GM21381 (cell line): ENCODE results near the gene REXO1.
A peak's percentile ranks its signal among the peaks of the same experiment; 100 is the strongest.
"Not testable (repeated sequence)": the region's sequence is repeated elsewhere in the genome, so short reads cannot be mapped to it uniquely, and the experiment has no call there.

ENCODE experiments used
- ATAC-seq: cut with Tn5 transposase; IDR thresholded peaks from one replicate; pipeline ENCODE4 v1.9.1; 2021; ENCODE audit warnings: mild to moderate bottlenecking, moderate library complexity; ENCODE audit not compliant: unreplicated experiment

The REXO1 gene, protein sequence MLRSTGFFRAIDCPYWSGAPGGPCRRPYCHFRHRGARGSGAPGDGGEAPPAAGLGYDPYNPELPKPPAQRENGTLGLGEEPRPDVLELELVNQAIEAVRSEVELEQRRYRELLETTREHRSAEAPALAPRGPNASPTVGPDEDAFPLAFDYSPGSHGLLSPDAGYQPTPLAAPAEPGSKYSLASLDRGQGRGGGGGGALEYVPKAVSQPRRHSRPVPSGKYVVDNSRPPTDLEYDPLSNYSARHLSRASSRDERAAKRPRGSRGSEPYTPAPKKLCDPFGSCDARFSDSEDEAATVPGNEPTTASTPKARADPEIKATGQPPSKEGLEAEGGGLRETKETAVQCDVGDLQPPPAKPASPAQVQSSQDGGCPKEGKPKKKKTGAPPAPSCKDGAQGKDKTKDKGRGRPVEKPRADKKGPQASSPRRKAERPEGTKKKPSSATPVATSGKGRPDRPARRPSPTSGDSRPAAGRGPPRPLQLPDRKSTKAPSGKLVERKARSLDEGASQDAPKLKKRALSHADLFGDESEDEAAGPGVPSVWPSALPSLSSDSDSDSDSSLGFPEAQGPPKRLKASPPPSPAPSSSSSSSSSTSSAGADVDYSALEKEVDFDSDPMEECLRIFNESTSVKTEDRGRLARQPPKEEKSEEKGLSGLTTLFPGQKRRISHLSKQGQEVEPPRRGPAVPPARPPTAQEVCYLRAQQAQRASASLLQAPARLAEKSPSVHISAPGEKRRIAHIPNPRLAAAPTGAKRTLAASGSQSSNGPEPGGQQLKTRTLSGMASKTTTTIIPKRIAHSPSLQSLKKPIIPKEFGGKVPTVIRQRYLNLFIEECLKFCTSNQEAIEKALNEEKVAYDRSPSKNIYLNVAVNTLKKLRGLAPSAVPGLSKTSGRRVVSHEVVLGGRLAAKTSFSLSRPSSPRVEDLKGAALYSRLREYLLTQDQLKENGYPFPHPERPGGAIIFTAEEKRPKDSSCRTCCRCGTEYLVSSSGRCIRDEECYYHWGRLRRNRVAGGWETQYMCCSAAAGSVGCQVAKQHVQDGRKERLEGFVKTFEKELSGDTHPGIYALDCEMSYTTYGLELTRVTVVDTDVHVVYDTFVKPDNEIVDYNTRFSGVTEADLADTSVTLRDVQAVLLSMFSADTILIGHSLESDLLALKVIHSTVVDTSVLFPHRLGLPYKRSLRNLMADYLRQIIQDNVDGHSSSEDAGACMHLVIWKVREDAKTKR

DNA sequence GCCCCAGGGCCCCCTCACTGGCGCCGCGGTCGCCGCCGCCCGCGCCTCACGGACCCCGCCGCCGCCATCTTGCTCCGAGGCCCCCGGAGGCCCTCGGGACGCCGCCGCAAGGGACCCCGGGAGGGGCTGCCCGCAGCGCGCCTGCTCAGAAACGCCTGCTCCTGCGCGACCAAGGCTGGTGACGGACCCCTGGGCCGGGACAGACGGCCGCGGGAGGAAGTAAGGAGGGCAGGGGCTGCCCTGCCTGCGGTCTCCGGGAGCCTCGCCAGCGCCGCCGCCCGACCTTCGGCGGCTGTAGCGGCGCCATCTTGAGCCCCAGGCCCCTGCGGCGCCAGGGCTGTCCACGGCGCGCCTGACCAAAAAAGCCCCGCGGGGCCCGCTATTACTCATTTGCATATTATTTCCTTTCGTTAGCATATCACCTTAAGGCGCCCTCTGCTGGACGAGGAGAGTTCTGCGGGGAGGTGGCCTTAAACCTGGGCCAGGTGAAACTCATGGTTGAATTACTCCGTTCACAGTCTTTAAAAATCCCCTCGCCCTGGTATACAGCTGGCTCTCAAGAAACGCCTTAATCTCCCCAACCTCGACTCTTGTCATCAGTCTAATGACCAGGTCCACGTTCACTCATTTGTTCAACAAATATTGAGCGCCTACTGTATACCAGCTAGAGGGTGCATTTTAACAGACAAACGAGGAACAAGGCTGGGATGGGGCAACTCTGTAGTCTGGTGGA lies at the start of gene REXO1:
Gene REXO1, minus strand, starts transcription at position 85 of the 733 bp plus-strand sequence. CDS start 125 bp downstream, outside the sequence.
- peak; percentile 70 for ATAC-seq

DNA sequence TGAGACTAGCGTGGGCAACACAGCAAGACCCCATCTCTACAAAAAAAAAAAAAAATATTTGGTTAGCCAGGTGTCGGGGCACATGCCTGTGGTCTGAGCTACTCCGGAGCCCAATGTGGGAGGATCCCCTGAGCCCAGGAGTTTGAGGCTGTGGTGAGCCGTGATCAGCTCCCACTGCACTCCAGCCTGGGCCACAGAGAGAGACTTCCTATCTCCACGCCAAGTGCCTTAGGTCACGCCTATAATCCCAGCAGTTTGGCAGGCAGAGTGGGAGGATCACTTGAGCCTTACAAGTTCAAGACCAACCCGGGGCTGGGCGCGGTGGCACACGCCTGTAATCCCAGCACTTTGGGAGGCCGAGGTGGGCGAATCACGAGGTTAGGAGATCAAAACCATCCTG lies 48.2 kb upstream of the REXO1 start:
- ATAC-seq = no peak

DNA sequence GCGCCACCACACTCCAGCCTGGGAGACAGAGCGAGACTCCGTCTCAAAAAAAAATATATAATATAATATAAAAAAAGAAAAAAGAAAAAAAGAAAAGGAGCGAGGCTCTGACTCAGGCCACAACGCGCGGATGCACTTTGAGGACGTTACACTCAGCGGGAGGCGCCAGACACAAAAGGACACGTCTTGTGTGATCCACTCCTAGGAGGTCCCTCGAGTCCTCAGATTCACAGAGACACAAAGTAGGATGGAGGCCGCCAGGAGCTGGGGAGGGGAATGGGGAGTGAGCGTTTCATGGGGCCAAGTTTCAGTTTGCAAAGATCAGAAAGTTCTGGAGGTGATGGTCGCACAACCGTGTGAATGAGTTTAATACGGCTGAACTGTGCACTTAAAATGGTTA lies 45.5 kb upstream of the REXO1 start:
- no peak for ATAC-seq

DNA sequence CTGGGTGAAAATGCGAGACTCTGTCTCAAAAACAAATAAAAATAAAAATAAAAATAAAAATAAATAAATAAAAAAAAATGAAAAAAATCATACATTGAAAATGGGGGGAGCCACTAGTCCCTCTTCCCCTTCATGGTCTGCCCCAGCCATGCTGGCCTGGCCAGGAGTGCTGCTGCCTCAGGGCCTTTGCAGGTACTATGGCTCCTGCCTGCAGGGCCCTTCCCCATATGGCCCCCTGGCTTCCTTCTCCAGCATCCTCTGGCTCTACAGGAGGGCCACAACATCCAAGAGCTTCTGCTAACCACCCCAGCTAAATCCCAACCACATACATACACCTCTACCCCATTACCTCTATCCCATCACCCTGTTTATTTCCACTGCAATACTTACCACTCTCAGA lies 41.6 kb upstream of the REXO1 start:
- no peak for ATAC-seq

DNA sequence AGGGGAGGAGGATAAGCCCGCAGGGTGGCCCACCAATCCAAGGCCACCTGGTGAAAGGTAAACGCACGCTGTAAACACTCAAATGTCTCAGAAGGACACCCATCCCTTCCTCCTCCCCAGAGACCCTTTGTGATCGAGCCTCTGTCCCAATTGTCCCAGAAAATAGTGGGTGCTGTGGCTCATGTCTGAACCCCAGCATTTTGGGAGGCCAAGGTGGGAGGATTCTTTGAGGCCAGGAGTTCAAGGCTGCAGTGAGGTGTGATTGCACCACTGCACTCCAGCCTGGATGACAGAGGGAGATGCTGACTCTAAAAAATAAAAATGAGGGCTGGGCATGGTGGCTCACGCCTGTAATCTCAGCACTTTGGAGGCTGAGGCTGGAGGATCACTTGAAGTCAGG lies 40.1 kb upstream of the REXO1 start:
- ATAC-seq = no peak

DNA sequence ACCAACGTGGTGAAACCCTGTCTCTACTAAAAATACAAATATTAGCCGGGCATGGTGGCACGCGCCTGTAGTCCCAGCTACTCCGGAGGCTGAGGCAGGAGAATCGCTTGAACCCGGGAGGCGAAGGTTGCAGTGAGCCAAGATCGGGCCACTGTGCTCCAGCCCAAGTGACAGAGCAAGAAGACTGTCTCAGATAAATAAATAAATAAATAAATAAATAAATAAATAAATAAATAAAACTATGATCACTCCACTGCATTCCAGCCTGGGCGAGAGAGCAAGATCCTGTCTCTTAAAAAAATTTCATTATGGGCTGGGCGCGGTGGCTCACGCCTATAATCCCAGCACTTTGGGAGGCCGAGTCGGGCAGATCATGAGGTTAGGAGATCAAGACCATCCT lies 38.1 kb upstream of the REXO1 start:
- ATAC-seq = not testable (repeated sequence)

DNA sequence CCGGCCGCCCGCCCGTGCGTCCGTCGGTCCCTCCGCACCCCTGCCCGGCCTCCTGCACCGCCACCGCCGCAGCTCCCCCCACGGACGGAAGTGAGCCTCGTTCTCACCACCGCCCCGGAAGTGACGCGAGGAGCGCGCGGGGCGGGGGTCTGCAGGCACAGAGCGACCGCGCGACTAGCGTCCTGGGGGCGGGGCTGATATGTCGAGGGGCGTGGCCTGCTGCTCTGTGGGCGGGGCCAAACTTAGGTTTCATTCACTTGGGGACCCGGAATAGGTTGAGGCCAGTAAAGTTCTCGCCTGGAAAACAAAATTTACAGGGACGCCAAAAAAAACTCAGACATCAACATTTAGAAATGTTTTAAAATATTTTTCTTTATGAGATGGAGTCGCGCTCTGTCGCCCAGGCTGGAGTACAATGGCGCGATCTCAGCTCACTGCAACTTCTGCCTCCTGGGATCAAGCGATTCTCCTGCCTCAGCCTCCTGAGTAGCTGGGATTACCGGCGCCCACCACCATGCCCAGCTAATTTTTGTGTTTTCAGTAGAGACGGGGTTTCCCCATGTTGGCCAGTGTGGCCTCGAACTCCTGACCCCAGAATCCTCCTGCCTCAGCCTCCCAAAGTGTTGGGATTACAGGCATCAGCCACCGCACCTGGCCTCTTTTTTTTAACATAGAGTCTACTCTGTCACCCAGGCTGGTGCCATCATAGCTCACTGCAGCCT lies 37.3 kb upstream of the REXO1 start, which contains the start of gene ABHD17A:
Gene ABHD17A, minus strand, starts transcription at position 99 of the 722 bp plus-strand sequence. CDS start 3,930 bp downstream, outside the sequence.
- ATAC-seq = peak; percentile 86

DNA sequence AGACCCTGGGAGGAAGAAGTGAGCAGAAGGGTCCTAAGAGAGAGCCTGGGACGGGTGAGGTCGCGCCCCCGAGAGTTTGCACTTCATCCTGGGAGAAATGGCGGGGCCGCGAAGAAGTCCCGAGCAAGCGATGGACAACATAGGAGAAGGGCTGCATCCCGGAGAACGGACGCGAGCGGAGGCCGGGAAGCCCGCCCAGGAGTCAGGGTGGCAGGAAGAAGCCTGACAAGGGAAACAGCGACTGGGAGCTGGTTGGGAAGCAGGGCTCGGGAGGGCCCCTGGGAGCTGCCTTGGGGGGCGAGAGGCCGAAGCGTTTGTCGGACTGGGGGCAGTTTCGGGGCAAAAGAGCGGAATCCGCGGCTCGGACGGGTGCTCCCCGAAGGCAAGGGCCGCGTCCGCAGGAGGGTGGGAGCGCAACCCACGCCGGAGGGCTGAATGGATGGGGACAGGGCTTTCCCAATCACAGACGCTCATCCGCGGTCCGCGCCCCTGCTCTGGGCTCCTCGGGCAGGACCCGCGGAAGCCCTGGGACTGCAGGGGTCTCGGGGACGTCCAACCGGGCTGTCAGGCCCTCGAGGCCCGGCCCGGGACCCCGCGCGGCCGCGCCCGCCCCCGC lies 36.5 kb upstream of the REXO1 start:
- peak; percentile 13 for ATAC-seq

DNA sequence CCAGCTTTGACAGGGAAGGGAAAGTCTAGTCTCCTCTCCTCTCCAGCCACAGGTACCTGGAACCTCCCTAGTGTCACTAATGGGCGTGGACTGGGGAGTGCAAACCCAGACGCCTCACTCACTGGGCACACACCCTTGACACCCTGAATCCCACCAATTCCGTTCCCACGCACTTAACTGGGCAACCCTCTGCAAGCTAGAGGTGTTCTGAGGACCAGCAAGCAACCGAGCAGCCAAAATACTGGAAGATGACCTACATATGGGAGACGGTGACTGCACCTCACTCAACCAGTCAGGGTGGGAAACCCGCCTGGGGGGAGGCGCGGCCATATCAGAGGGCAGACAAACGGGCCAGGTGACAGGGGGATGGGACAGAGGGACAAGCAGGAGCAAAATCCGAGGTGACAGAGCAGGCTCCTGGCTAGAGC lies 36.0 kb upstream of the REXO1 start:
- no peak for ATAC-seq

DNA sequence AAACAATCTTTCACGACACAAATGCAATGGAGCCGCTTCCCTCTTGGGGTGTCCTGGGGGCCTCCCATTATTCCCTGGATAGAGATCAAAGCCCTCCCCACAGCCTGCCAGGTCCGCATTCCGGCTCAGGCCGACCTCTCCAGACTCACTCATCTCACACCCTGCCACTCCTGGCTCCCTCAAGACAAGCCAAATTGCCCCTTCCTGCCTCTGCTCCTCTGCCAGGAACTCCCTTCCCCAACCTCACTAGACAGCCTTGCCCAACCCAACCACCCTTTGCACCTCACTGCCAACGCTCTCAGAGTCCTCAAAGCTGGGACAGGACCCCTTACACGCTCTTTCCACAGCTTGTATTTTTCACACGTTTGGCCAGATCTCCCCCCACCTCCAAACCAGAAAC lies 35.5 kb upstream of the REXO1 start:
- no peak for ATAC-seq

DNA sequence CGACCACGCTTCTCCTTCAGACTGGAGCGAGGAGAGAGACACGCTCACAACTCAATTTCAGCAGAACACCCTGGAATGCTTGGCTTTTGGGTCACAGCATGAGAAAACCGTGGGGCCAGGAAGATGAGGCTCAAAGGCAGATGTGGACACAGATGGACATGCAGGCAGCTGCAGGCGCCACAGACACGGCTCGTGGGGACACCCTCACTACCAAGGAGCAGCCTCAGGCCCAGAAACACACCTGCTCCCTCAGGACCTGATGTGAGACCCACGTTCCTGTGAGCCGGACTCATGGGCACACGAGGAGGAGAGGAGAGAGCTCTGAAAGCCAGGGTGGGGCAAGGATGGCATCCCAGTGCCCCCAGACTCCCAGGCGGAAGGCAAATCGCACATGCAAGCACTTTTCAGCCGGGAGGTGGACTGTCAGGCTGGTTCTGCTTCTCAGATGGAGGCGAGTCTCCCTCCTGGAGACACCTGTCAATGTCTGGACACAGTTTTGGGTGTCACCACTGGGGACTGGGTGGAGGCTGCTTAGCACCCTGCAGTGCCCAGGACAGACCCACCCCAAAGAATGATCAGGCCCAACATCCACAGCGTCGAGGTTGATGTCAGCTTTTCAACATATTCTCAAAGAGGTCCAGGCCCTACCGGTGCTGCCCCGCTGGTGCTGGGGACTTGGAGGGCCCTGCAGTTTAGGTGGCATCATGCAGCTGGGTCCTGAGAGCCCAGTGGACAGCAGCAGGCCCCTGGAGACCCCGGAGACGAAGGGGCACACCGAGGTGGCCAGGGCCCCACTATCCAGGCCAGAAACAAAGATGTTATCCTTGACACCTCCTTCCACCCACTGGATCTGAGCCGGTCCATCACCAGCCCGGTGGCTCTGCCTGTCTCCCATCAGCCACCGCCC lies 34.8 kb upstream of the REXO1 start:
- ATAC-seq = no peak

DNA sequence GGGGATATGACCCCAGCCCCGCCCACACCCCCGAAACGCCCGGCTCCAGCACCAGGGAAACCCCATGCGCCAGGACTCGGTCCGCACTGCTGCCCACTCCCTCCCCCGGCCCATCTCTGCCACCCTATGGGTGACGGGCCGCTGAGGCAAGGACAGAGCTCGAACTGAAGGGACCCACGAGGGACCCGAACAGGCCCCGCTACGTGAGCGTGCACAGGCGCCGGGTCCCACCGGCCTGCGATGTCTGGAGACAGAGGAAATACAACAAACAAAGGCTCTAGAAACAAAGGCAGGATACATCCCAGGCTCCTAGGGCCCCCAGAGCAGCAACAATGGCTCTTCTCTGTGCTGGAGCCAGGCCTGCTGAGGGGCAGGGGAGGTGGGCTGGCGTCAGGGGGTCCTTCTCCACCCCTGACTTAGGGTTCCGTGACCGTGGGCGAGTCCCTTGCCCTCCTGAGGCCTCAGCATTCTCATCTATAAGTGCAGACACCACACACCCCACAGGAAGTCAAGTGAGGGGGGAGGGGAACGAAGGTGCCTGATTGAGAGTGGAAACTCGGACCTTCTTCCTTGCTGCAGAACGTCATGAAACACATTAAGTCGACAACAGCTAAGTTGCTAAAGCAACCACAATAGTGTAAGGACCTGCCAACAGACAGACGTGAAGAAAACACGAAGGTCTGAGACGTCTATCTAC lies 34.0 kb upstream of the REXO1 start:
- ATAC-seq = no peak

DNA sequence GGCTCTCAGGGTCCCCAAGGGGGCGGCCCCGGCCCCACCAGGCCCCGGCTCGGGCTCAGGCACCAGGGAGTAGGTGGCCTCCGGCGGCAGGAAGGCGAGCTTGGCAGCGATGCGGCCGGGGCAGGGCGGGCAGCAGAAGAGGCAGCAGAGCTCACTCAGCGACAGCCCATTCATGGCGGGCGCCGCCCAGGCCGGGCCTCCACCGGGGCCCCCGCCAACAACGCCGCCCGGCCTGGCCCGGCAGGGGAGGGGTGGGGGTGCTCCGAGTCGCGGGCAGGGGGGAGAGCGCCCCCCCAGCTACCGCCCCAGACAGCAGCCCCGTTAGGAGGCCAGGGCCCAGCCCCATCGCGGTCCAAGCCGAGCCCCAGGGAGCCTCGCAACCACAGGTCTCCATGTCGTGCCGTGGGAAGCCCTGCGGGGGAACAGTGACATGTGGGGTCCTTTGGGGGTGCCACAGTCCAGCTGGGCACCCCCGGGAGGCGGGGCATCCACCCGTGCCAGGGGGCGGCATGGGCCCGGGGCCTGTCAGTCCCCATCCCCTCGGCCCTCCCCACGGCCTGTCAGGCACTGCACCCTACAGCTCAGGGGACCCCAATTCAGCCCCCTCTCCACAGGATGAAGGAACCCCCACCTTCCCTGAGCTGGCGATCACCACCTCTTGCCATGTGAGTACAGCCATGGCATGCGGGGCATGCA lies 33.3 kb upstream of the REXO1 start:
- ATAC-seq = not testable (repeated sequence)

DNA sequence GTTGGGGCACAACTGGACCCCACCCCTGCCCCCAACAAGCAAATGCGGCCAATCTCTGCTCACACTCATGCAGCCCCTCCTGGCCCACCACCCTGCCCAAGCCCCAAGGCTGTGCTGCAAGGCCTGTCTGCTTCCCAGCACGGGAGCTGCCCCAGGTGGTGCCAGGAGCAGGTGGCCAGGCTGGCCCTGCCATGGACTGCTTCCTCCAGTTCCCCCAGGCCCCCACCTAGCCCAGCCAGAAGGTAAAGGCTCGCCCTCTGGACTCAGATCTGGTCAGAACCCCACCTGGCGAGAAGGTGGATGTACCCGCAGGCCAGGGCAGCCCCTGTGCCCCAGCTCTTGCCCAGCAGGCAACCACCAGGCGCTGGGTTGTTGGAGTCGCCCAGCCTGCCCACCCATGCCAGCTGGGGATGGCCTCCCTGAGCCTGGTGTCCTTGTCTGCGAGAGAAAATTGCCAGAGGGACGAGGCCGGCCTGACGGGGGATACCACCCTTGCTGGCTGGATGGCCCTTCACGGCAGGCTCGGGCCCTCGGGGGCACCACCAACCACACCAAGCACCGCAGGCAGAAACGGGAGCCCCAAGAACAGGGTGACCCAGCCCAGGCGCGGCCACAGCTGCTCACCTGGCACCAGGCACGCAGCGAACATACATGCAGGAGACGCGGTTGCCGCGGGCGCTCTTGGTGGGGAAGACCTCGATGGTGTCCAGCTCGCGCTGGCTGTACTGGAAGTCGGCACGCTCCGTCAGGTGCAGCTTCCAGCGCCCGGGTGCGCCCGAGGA lies 32.5 kb upstream of the REXO1 start:
- no peak for ATAC-seq

DNA sequence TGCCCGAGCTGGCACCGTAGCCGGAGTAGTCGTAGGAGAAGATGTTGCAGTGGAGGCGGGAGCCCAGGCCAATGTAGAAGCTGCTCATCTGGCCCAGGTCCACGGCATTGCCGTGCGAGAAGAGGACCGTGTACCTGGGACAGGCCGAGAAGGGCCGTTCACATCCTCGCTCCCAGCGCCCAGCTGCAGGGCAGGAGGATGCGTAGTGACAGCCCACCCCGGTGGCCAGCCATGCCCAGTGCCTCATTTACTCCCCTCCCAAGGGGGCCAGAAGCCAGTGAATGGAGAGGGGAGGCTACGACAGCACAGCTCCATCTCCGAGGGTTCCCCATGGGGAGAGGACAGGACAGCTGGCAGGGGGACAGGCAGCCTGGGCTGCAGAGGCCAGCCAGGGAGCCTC lies 31.7 kb upstream of the REXO1 start:
- ATAC-seq = not testable (repeated sequence)

DNA sequence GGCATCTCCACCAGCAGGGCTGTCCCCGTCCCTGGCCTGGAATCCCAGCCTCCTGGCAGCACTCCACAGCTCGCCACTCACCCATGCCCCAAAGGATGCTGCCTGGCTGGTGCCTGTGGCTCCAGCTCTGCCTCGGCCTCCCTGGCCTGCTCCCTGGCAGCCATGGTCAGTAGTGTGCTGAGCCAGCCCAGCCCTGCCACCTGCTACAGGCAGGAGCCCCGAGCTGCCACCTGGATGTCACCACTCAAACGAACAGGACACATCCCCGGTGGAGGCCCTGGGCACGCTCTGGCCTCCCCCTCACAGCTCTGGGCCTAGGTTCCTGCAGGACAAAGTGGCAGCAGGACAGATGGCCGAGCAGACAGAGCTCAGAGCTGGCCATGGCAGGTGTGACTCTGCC lies 30.3 kb upstream of the REXO1 start:
- ATAC-seq = not testable (repeated sequence)
